ENCODE measurements around the gene DNM3. TPM values are rescaled to one million over a fixed set of nuclear protein-coding genes. Genes with fewer than 3 reads are reported as not detected.

DNM3 gene
- total RNA-seq, 1 experiment from 2014 or later, result 0.45 TPM

- DNase-seq, result no peak
- Histone ChIP-seq H3K4me1 (ENCODE audit: low read length) (no peaks in the 10 kb centered on the region), H3K9me3 (ENCODE audit: low read length) (no peaks in the 10 kb centered on the region)
Observed at GRCh38 chr1:172230526-172230925, 389.2 kb downstream of the DNM3 start.

DNA sequence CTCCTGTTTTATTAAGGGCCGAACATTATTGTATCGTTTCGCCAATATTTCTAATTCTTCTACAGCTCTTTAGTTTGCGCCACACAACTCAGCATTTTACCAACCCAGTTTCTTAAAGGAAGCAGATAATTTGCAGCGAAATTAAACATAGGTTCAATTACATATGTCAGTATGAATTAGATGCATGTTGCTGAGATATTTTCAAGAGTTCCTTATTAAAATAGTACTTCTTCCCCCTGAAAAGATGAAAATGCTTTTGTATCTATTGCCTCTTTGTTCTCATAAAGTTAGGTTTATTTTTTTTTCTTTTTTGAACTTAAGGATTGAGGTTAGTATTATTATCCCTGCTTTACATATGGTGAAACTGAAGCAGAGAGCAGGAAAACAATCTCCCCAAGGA, 395.7 kb downstream of the DNM3 start:
- no peaks in the 10 kb centered on the region for H3K9me2 ChIP-seq (replicated peaks; ENCODE audit: insufficient read depth, low read length)
- H3K9ac ChIP-seq (ENCODE audit: low read length), result no peak overlapping the region
- H3K4me2 ChIP-seq (ENCODE audit: low read depth, low read length, poor library complexity, severe bottlenecking), result no peak overlapping the region
- H3K27me3 ChIP-seq (ENCODE audit: low read length), result no peaks in the 10 kb centered on the region
- H3K4me3 ChIP-seq (ENCODE audit: low read length), result no peak overlapping the region
- H3K9me3 ChIP-seq (ENCODE audit: low read length), result no peaks in the 10 kb centered on the region
- H3K79me2 ChIP-seq (ENCODE audit: low read length), result no peaks in the 10 kb centered on the region
- no peak for DNase-seq
- H3K36me3 ChIP-seq (ENCODE audit: insufficient read depth, low read length), result no peaks in the 10 kb centered on the region
- no peaks in the 10 kb centered on the region for H3K4me1 ChIP-seq (ENCODE audit: low read length)
- H4K20me1 ChIP-seq (ENCODE audit: insufficient read depth, low read depth, low read length), result no peaks in the 10 kb centered on the region
- H2AFZ ChIP-seq (ENCODE audit: low read length), result no peak overlapping the region
- H3K27ac ChIP-seq (ENCODE audit: low read length), result no peak overlapping the region

More at GRCh38 chr1:172230526-172230925, 389.2 kb downstream of the DNM3 start:
- no peak overlapping the region for H2AFZ ChIP-seq (ENCODE audit: low read length)
- no peaks in the 10 kb centered on the region for H3K79me2 ChIP-seq (ENCODE audit: low read length)
- H3K4me3 ChIP-seq (ENCODE audit: low read length), result no peak overlapping the region
- no peak overlapping the region for H3K9ac ChIP-seq (ENCODE audit: low read length)
- H3K4me2 ChIP-seq (ENCODE audit: low read depth, low read length, poor library complexity, severe bottlenecking), result no peak overlapping the region
- no peaks in the 10 kb centered on the region for H3K27me3 ChIP-seq (ENCODE audit: low read length)
- no peaks in the 10 kb centered on the region for H3K36me3 ChIP-seq (ENCODE audit: insufficient read depth, low read length)
- H3K27ac ChIP-seq (ENCODE audit: low read length), result no peak overlapping the region
- H3K9me2 ChIP-seq (replicated peaks; ENCODE audit: insufficient read depth, low read length), result no peaks in the 10 kb centered on the region
- H4K20me1 ChIP-seq (ENCODE audit: insufficient read depth, low read depth, low read length), result no peaks in the 10 kb centered on the region

GRCh38 chr1:172238158-172238557, 396.9 kb downstream of the DNM3 start:
- H3K36me3 ChIP-seq (ENCODE audit: insufficient read depth, low read length), result no peaks in the 10 kb centered on the region

GRCh38 chr1:172238965-172239364, 397.7 kb downstream of the DNM3 start:
- Histone ChIP-seq H3K9me3 (ENCODE audit: low read length) (no peaks in the 10 kb centered on the region), H3K9ac (ENCODE audit: low read length) (no peak overlapping the region), H3K9me2 (replicated peaks; ENCODE audit: insufficient read depth, low read length) (no peaks in the 10 kb centered on the region), H3K27ac (ENCODE audit: low read length) (no peak overlapping the region), H2AFZ (ENCODE audit: low read length) (no peak overlapping the region), H3K4me1 (ENCODE audit: low read length) (no peaks in the 10 kb centered on the region), H3K4me3 (ENCODE audit: low read length) (no peak overlapping the region), H3K27me3 (ENCODE audit: low read length) (no peaks in the 10 kb centered on the region), H4K20me1 (ENCODE audit: insufficient read depth, low read depth, low read length) (no peaks in the 10 kb centered on the region), H3K36me3 (ENCODE audit: insufficient read depth, low read length) (no peaks in the 10 kb centered on the region), H3K4me2 (ENCODE audit: low read depth, low read length, poor library complexity, severe bottlenecking) (no peak overlapping the region), H3K79me2 (ENCODE audit: low read length) (no peaks in the 10 kb centered on the region)
- DNase-seq, result no peak

More at GRCh38 chr1:172238158-172238557, 396.9 kb downstream of the DNM3 start:
- Histone ChIP-seq H3K27me3 (ENCODE audit: low read length) (no peaks in the 10 kb centered on the region), H4K20me1 (ENCODE audit: insufficient read depth, low read depth, low read length) (no peaks in the 10 kb centered on the region), H3K4me2 (ENCODE audit: low read depth, low read length, poor library complexity, severe bottlenecking) (no peak overlapping the region), H3K9ac (ENCODE audit: low read length) (no peak overlapping the region), H3K79me2 (ENCODE audit: low read length) (no peaks in the 10 kb centered on the region), H3K4me1 (ENCODE audit: low read length) (no peaks in the 10 kb centered on the region), H3K4me3 (ENCODE audit: low read length) (no peak overlapping the region), H3K27ac (ENCODE audit: low read length) (no peak overlapping the region), H2AFZ (ENCODE audit: low read length) (no peak overlapping the region), H3K9me3 (ENCODE audit: low read length) (no peaks in the 10 kb centered on the region), H3K9me2 (replicated peaks; ENCODE audit: insufficient read depth, low read length) (no peaks in the 10 kb centered on the region)
- no peak for DNase-seq

DNA sequence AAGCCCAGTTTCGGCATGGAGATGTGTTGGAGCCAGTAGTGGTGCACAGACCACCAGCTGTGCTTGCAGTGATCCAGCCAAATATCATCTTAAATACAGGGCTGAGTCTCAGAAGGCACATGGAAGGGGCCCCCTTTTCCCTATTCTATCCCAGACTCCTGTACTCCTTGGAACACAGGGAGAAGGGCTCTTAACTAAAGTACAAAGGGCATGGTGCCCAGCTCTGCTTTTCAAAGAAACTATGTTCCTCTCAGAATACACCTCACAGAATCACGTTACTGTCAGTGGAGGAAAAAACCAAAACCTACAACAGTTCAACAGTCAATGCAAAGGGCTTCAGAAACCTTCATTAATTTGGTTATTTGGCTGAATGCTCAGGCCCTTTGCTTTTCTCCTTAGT, 398.6 kb downstream of the DNM3 start:
- Histone ChIP-seq H4K20me1 (ENCODE audit: insufficient read depth, low read depth, low read length) (no peaks in the 10 kb centered on the region), H3K9ac (ENCODE audit: low read length) (no peak overlapping the region), H3K79me2 (ENCODE audit: low read length) (no peaks in the 10 kb centered on the region), H2AFZ (ENCODE audit: low read length) (no peak overlapping the region), H3K27ac (ENCODE audit: low read length) (no peak overlapping the region), H3K9me3 (ENCODE audit: low read length) (no peaks in the 10 kb centered on the region), H3K4me3 (ENCODE audit: low read length) (no peak overlapping the region), H3K27me3 (ENCODE audit: low read length) (no peaks in the 10 kb centered on the region), H3K4me2 (ENCODE audit: low read depth, low read length, poor library complexity, severe bottlenecking) (no peak overlapping the region), H3K4me1 (ENCODE audit: low read length) (no peaks in the 10 kb centered on the region), H3K9me2 (replicated peaks; ENCODE audit: insufficient read depth, low read length) (no peaks in the 10 kb centered on the region), H3K36me3 (ENCODE audit: insufficient read depth, low read length) (no peaks in the 10 kb centered on the region)
- no peak for DNase-seq

- no peaks in the 10 kb centered on the region for H3K9me2 ChIP-seq (replicated peaks; ENCODE audit: insufficient read depth, low read length)
- H3K4me1 ChIP-seq (ENCODE audit: low read length), result no peaks in the 10 kb centered on the region
- no peaks in the 10 kb centered on the region for H4K20me1 ChIP-seq (ENCODE audit: insufficient read depth, low read depth, low read length)
- H3K79me2 ChIP-seq (ENCODE audit: low read length), result no peaks in the 10 kb centered on the region
- H3K4me3 ChIP-seq (ENCODE audit: low read length), result no peak overlapping the region
- H2AFZ ChIP-seq (ENCODE audit: low read length), result no peak overlapping the region
- H3K36me3 ChIP-seq (ENCODE audit: insufficient read depth, low read length), result no peaks in the 10 kb centered on the region
- H3K4me2 ChIP-seq (ENCODE audit: low read depth, low read length, poor library complexity, severe bottlenecking), result no peak overlapping the region
- no peaks in the 10 kb centered on the region for H3K9me3 ChIP-seq (ENCODE audit: low read length)
- DNase-seq, result no peak
- no peak overlapping the region for H3K27ac ChIP-seq (ENCODE audit: low read length)
- H3K27me3 ChIP-seq (ENCODE audit: low read length), result no peaks in the 10 kb centered on the region
- no peak overlapping the region for H3K9ac ChIP-seq (ENCODE audit: low read length)
Observed at GRCh38 chr1:172241540-172241939, 400.2 kb downstream of the DNM3 start.

- no peak for DNase-seq
- no peak overlapping the region for H3K4me3 ChIP-seq (ENCODE audit: low read length)
- no peaks in the 10 kb centered on the region for H3K79me2 ChIP-seq (ENCODE audit: low read length)
- no peaks in the 10 kb centered on the region for H3K27me3 ChIP-seq (ENCODE audit: low read length)
- no peaks in the 10 kb centered on the region for H3K36me3 ChIP-seq (ENCODE audit: insufficient read depth, low read length)
- H3K4me1 ChIP-seq (ENCODE audit: low read length), result no peaks in the 10 kb centered on the region
- no peaks in the 10 kb centered on the region for H3K9me3 ChIP-seq (ENCODE audit: low read length)
- no peak overlapping the region for H3K4me2 ChIP-seq (ENCODE audit: low read depth, low read length, poor library complexity, severe bottlenecking)
- H3K9ac ChIP-seq (ENCODE audit: low read length), result no peak overlapping the region
- H3K9me2 ChIP-seq (replicated peaks; ENCODE audit: insufficient read depth, low read length), result no peaks in the 10 kb centered on the region
- no peak overlapping the region for H2AFZ ChIP-seq (ENCODE audit: low read length)
- no peak overlapping the region for H3K27ac ChIP-seq (ENCODE audit: low read length)
- no peaks in the 10 kb centered on the region for H4K20me1 ChIP-seq (ENCODE audit: insufficient read depth, low read depth, low read length)
Observed at GRCh38 chr1:172244865-172245264, 403.6 kb downstream of the DNM3 start.

DNA sequence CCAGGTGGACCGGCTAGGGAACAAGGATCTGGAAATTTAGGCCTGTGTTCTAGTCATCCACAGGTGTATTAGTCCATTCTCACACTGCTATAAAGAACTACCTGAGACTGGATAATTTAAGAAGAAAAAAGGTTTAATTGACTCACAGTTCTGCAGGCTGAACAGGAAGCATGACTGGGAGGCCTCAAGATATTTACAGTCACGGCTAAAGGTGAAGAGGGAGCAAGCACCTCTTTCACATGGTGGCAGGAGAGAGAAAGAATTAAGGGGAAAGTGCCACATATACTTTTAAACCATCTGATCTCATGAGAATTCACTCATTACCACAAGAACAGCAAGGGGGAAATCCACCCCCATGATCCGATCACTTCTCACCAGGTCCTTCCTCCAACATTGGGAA, 404.5 kb downstream of the DNM3 start:
- H3K9me3 ChIP-seq (ENCODE audit: low read length), result no peaks in the 10 kb centered on the region
- no peaks in the 10 kb centered on the region for H3K79me2 ChIP-seq (ENCODE audit: low read length)
- no peaks in the 10 kb centered on the region for H4K20me1 ChIP-seq (ENCODE audit: insufficient read depth, low read depth, low read length)
- H3K9me2 ChIP-seq (replicated peaks; ENCODE audit: insufficient read depth, low read length), result no peaks in the 10 kb centered on the region
- no peak overlapping the region for H2AFZ ChIP-seq (ENCODE audit: low read length)
- H3K36me3 ChIP-seq (ENCODE audit: insufficient read depth, low read length), result no peaks in the 10 kb centered on the region
- no peak overlapping the region for H3K9ac ChIP-seq (ENCODE audit: low read length)
- no peaks in the 10 kb centered on the region for H3K4me1 ChIP-seq (ENCODE audit: low read length)
- DNase-seq, result no peak
- no peak overlapping the region for H3K4me3 ChIP-seq (ENCODE audit: low read length)
- H3K4me2 ChIP-seq (ENCODE audit: low read depth, low read length, poor library complexity, severe bottlenecking), result no peak overlapping the region
- no peaks in the 10 kb centered on the region for H3K27me3 ChIP-seq (ENCODE audit: low read length)
- H3K27ac ChIP-seq (ENCODE audit: low read length), result no peak overlapping the region
